ENCODE results near the gene C1QL3.

The C1QL3 gene

GRCh38 chr10:16497911-16498310 is 23.8 kb downstream of the C1QL3 start:
- no peaks in the 10 kb centered on the region for H3K27me3 ChIP-seq (ENCODE audit: control insufficient read depth in 2 of 2, insufficient read depth in 2 of 2, low read length in 2 of 2)
- no peak overlapping the region for H3K9ac ChIP-seq (ENCODE audit: low read depth in 1 of 2, low read length in 2 of 2)
- no peaks in the 10 kb centered on the region for H3K4me1 ChIP-seq (ENCODE audit: control insufficient read depth in 2 of 2, insufficient read depth in 2 of 2, low read length in 2 of 2)
- H3K27ac ChIP-seq (ENCODE audit: low read depth in 2 of 2, low read length in 2 of 2), result no peak overlapping the region
- H3K4me3 ChIP-seq (ENCODE audit: low read length in 2 of 2), result no peak overlapping the region
- H3K9me3 ChIP-seq (ENCODE audit: control insufficient read depth in 2 of 2, low read length in 2 of 2), result no peaks in the 10 kb centered on the region
- H3K36me3 ChIP-seq (ENCODE audit: control insufficient read depth in 2 of 2, insufficient read depth in 2 of 2, low read length in 2 of 2), result no peaks in the 10 kb centered on the region

- Histone ChIP-seq H3K9me3 (ENCODE audit: control insufficient read depth in 2 of 2, low read length in 2 of 2) (no peaks in the 10 kb centered on the region), H3K9ac (ENCODE audit: low read depth in 1 of 2, low read length in 2 of 2) (no peak overlapping the region)
These were observed 27.7 kb downstream of the C1QL3 start for GRCh38 chr10:16493884-16494536.

DNA sequence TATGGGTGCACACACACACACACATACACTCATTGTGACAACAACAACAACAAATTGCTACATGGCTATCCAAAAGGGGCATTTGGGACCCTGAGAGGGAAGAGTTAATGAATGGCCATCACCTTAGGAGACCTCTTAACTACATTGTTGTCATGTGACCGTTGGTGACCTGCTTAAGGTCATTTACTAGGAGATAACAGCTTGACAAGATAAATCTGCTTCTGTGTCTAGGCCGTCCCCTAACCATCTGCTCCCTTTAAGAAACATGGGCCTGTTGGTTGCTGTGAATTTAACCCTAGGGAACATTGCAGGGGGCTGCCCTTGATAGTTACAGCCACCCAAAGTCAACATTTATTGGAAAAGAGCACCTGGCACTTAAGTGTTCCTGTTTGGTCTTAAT is 29.7 kb downstream of the C1QL3 start:
- H3K36me3 ChIP-seq (ENCODE audit: control insufficient read depth in 2 of 2, insufficient read depth in 2 of 2, low read length in 2 of 2), result peaks cover 4 to 13% of the 10 kb centered on the region in 2 donors
- no peak overlapping the region for H3K9ac ChIP-seq (ENCODE audit: low read depth in 1 of 2, low read length in 2 of 2)
- no peak overlapping the region for H3K27ac ChIP-seq (ENCODE audit: low read depth in 2 of 2, low read length in 2 of 2)
- no peaks in the 10 kb centered on the region for H3K4me1 ChIP-seq (ENCODE audit: control insufficient read depth in 2 of 2, insufficient read depth in 2 of 2, low read length in 2 of 2)
- no peak overlapping the region for H3K4me3 ChIP-seq (ENCODE audit: low read length in 2 of 2)
- H3K9me3 ChIP-seq (ENCODE audit: control insufficient read depth in 2 of 2, low read length in 2 of 2), result no peaks in the 10 kb centered on the region
- no peaks in the 10 kb centered on the region for H3K27me3 ChIP-seq (ENCODE audit: control insufficient read depth in 2 of 2, insufficient read depth in 2 of 2, low read length in 2 of 2)

More at GRCh38 chr10:16493884-16494536, 27.7 kb downstream of the C1QL3 start:
- Histone ChIP-seq H3K27me3 (ENCODE audit: control insufficient read depth in 2 of 2, insufficient read depth in 2 of 2, low read length in 2 of 2) (no peaks in the 10 kb centered on the region), H3K27ac (ENCODE audit: low read depth in 2 of 2, low read length in 2 of 2) (no peak overlapping the region), H3K4me3 (ENCODE audit: low read length in 2 of 2) (no peak overlapping the region), H3K36me3 (ENCODE audit: control insufficient read depth in 2 of 2, insufficient read depth in 2 of 2, low read length in 2 of 2) (peaks cover 2 to 4% of the 10 kb centered on the region in 2 donors), H3K4me1 (ENCODE audit: control insufficient read depth in 2 of 2, insufficient read depth in 2 of 2, low read length in 2 of 2) (no peaks in the 10 kb centered on the region)

DNA sequence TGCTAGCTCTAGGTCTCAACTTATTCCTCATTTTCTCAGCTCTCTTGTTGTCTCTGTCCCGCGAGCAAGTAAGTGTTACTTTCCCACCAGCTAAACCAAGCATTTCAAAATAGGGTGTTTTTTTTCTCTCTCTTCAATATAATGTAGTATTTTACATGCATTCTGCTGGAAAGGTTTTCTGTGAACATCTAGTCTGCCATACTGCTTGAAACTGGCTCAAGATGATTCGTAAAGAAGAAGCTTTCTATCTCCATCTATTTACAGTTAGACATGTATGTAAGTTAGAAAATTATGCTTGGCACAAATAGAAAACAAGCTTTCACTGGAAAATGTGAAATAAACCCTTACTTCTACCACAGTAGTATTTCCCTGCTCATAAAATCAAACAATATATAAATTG is 31.2 kb downstream of the C1QL3 start:
- Histone ChIP-seq H3K27me3 (ENCODE audit: control insufficient read depth in 2 of 2, insufficient read depth in 2 of 2, low read length in 2 of 2) (no peaks in the 10 kb centered on the region), H3K4me1 (ENCODE audit: control insufficient read depth in 2 of 2, insufficient read depth in 2 of 2, low read length in 2 of 2) (no peaks in the 10 kb centered on the region), H3K36me3 (ENCODE audit: control insufficient read depth in 2 of 2, insufficient read depth in 2 of 2, low read length in 2 of 2) (peaks cover 11 to 21% of the 10 kb centered on the region in 2 donors), H3K9ac (ENCODE audit: low read depth in 1 of 2, low read length in 2 of 2) (no peak overlapping the region), H3K9me3 (ENCODE audit: control insufficient read depth in 2 of 2, low read length in 2 of 2) (no peaks in the 10 kb centered on the region), H3K27ac (ENCODE audit: low read depth in 2 of 2, low read length in 2 of 2) (no peak overlapping the region), H3K4me3 (ENCODE audit: low read length in 2 of 2) (no peak overlapping the region)

DNA sequence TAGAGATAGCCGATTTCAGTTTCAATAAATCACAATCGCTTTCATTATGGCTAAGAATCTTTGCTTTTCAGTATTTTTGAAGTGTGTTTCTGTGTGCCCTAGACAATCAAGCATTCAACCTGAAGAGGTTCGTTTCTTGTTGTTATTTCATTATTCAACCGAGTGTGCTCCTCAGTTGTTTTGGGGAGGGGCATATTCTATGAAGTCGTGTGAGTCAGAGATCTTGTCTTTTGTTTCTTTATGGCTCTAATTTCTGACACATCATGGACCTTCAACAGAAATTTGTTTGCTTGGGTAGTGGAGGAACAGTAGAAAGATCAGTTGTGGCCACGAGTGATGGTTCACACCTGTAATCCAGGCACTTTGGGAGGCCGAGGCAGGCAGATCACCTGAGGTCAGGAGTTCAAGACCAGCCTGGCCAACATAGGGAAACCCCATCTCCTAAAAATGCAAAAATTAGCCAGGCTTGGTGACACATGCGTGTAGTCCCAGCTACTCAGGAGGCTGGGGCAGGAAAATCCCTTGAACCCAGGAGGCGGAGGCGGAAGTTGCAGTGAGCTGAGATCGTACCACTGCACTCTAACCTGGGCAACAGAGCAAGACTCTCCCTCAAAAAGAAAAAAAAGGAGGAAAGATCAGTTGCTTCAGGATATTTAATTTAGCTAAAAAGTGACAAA is 38.3 kb downstream of the C1QL3 start:
- H3K4me1 ChIP-seq (ENCODE audit: control insufficient read depth in 2 of 2, insufficient read depth in 2 of 2, low read length in 2 of 2), result no peaks in the 10 kb centered on the region
- no peaks in the 10 kb centered on the region for H3K27me3 ChIP-seq (ENCODE audit: control insufficient read depth in 2 of 2, insufficient read depth in 2 of 2, low read length in 2 of 2)
- no peaks in the 10 kb centered on the region for H3K9me3 ChIP-seq (ENCODE audit: control insufficient read depth in 2 of 2, low read length in 2 of 2)
- peaks cover 8 to 14% of the 10 kb centered on the region in 2 donors for H3K36me3 ChIP-seq (ENCODE audit: control insufficient read depth in 2 of 2, insufficient read depth in 2 of 2, low read length in 2 of 2)
- H3K4me3 ChIP-seq (ENCODE audit: low read length in 2 of 2), result no peak overlapping the region
- H3K9ac ChIP-seq (ENCODE audit: low read depth in 1 of 2, low read length in 2 of 2), result no peak overlapping the region
- H3K27ac ChIP-seq (ENCODE audit: low read depth in 2 of 2, low read length in 2 of 2), result no peak overlapping the region

DNA sequence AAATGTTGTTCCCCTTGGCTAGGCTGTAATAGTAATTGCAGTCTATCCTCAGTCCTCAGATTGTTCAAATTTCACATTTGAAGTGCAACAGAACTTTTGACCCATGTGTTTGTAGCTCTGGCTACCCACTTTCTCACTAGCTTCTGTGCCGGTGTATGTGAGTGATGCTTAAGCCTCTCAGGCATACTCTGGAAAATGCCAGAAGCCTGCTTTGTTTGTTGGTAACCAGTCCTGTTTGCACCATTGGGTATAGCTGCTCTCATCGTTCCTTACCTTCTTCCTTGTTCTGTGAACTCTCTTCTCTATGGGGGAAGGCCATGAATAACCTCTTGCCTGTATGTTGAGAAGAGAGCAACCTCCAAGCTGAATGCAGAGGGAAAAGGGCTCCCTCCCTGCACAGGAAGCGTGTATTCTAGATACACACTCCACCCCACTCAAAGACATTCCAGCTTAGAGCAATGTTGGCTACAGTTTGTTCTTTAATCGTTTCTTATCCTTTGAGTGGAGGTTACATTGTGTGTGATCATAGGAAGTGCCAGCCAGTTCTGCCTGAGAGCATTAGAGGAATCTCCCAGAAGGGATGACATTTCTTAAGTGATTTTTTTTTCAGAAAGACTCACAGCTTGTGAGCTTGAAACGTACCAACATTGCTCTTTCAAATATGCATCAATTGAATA is 40.5 kb downstream of the C1QL3 start:
- no peak overlapping the region for H3K27ac ChIP-seq (ENCODE audit: low read depth in 2 of 2, low read length in 2 of 2)
- no peaks in the 10 kb centered on the region for H3K9me3 ChIP-seq (ENCODE audit: control insufficient read depth in 2 of 2, low read length in 2 of 2)
- H3K27me3 ChIP-seq (ENCODE audit: control insufficient read depth in 2 of 2, insufficient read depth in 2 of 2, low read length in 2 of 2), result no peaks in the 10 kb centered on the region
- no peak overlapping the region for H3K9ac ChIP-seq (ENCODE audit: low read depth in 1 of 2, low read length in 2 of 2)
- no peak overlapping the region for H3K4me3 ChIP-seq (ENCODE audit: low read length in 2 of 2)
- no peaks in the 10 kb centered on the region for H3K4me1 ChIP-seq (ENCODE audit: control insufficient read depth in 2 of 2, insufficient read depth in 2 of 2, low read length in 2 of 2)
- H3K36me3 ChIP-seq (ENCODE audit: control insufficient read depth in 2 of 2, insufficient read depth in 2 of 2, low read length in 2 of 2), result peaks cover under 1 to 2% of the 10 kb centered on the region in 2 donors

- Histone ChIP-seq H3K9me3 (ENCODE audit: control insufficient read depth in 2 of 2, low read length in 2 of 2) (no peaks in the 10 kb centered on the region), H3K27me3 (ENCODE audit: control insufficient read depth in 2 of 2, insufficient read depth in 2 of 2, low read length in 2 of 2) (no peaks in the 10 kb centered on the region), H3K4me1 (ENCODE audit: control insufficient read depth in 2 of 2, insufficient read depth in 2 of 2, low read length in 2 of 2) (no peaks in the 10 kb centered on the region), H3K4me3 (ENCODE audit: low read length in 2 of 2) (no peak overlapping the region), H3K36me3 (ENCODE audit: control insufficient read depth in 2 of 2, insufficient read depth in 2 of 2, low read length in 2 of 2) (no peaks in the 10 kb centered on the region), H3K27ac (ENCODE audit: low read depth in 2 of 2, low read length in 2 of 2) (no peak overlapping the region), H3K9ac (ENCODE audit: low read depth in 1 of 2, low read length in 2 of 2) (no peak overlapping the region)
These were observed 42.9 kb downstream of the C1QL3 start for GRCh38 chr10:16478801-16479200.

GRCh38 chr10:16477757-16478156 is 43.9 kb downstream of the C1QL3 start:
- no peak overlapping the region for H3K9ac ChIP-seq (ENCODE audit: low read depth in 1 of 2, low read length in 2 of 2)
- H3K36me3 ChIP-seq (ENCODE audit: control insufficient read depth in 2 of 2, insufficient read depth in 2 of 2, low read length in 2 of 2), result no peaks in the 10 kb centered on the region
- H3K4me1 ChIP-seq (ENCODE audit: control insufficient read depth in 2 of 2, insufficient read depth in 2 of 2, low read length in 2 of 2), result no peaks in the 10 kb centered on the region
- H3K27ac ChIP-seq (ENCODE audit: low read depth in 2 of 2, low read length in 2 of 2), result no peak overlapping the region
- H3K4me3 ChIP-seq (ENCODE audit: low read length in 2 of 2), result no peak overlapping the region
- no peaks in the 10 kb centered on the region for H3K9me3 ChIP-seq (ENCODE audit: control insufficient read depth in 2 of 2, low read length in 2 of 2)
- no peaks in the 10 kb centered on the region for H3K27me3 ChIP-seq (ENCODE audit: control insufficient read depth in 2 of 2, insufficient read depth in 2 of 2, low read length in 2 of 2)

DNA sequence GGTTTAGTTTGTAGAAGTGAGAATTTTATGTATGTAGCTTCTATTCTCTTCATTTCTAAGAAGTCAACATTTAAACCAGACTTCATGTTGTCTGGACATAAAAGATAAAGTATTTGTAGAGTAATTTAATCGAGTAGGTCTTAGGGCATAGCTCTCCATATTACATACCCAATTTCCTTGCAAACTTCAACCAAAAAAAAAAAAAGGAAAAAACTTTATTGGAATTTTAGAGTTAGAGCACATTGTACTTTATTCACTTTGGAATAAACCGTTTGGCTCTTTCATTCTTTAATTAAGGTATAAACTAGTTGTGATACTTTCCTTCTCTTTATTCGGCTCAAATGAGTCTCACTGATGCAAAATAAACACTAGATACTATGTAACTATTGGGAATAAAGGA is 48.9 kb downstream of the C1QL3 start:
- no peaks in the 10 kb centered on the region for H3K4me1 ChIP-seq (ENCODE audit: control insufficient read depth in 2 of 2, insufficient read depth in 2 of 2, low read length in 2 of 2)
- H3K36me3 ChIP-seq (ENCODE audit: control insufficient read depth in 2 of 2, insufficient read depth in 2 of 2, low read length in 2 of 2), result no peaks in the 10 kb centered on the region
- H3K9ac ChIP-seq (ENCODE audit: low read depth in 1 of 2, low read length in 2 of 2), result no peak overlapping the region
- H3K4me3 ChIP-seq (ENCODE audit: low read length in 2 of 2), result no peak overlapping the region
- no peaks in the 10 kb centered on the region for H3K27me3 ChIP-seq (ENCODE audit: control insufficient read depth in 2 of 2, insufficient read depth in 2 of 2, low read length in 2 of 2)
- H3K27ac ChIP-seq (ENCODE audit: low read depth in 2 of 2, low read length in 2 of 2), result no peak overlapping the region
- H3K9me3 ChIP-seq (ENCODE audit: control insufficient read depth in 2 of 2, low read length in 2 of 2), result no peaks in the 10 kb centered on the region

DNA sequence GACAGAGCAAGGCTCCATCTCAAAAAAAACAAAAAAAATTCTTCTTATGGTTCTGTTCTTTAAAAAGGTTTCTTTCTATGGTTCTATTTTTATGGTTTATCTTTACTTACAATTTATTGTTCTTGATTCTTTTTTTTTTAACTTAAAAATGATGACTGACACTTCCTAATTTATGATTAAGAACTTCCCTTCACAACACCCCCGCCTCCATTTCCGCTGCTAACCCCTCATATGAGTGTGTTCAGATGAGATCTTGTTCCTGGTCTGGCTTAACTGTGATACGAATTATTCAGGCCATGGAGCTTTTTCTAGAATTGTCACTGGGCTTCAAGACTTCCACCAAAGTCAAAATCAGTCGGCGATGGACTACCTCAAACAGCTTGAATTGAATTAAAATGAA is 50.9 kb downstream of the C1QL3 start:
- no peaks in the 10 kb centered on the region for H3K27me3 ChIP-seq (ENCODE audit: control insufficient read depth in 2 of 2, insufficient read depth in 2 of 2, low read length in 2 of 2)
- H3K9me3 ChIP-seq (ENCODE audit: control insufficient read depth in 2 of 2, low read length in 2 of 2), result no peaks in the 10 kb centered on the region
- H3K27ac ChIP-seq (ENCODE audit: low read depth in 2 of 2, low read length in 2 of 2), result no peak overlapping the region
- no peaks in the 10 kb centered on the region for H3K36me3 ChIP-seq (ENCODE audit: control insufficient read depth in 2 of 2, insufficient read depth in 2 of 2, low read length in 2 of 2)
- no peak overlapping the region for H3K9ac ChIP-seq (ENCODE audit: low read depth in 1 of 2, low read length in 2 of 2)
- no peaks in the 10 kb centered on the region for H3K4me1 ChIP-seq (ENCODE audit: control insufficient read depth in 2 of 2, insufficient read depth in 2 of 2, low read length in 2 of 2)
- no peak overlapping the region for H3K4me3 ChIP-seq (ENCODE audit: low read length in 2 of 2)

Data from mucosa of rectum (tissue), 2 donors.